HEK293T (cell line): ENCODE measurements around the gene RBM28.

Source experiments
- ARNT ChIP-seq: fragments of 450-650 bp; IDR thresholded peaks from 2 replicates; pipeline ENCODE4 v1.6.1; 2017; ENCODE audit warnings: mild to moderate bottlenecking
- BHLHE40 ChIP-seq: fragments of 450-650 bp; IDR thresholded peaks from 2 replicates; pipeline ENCODE4 v1.6.1; 2016; ENCODE audit warnings: mild to moderate bottlenecking, moderate library complexity, borderline replicate concordance
- FOXM1 ChIP-seq: fragments of 450-650 bp; IDR thresholded peaks from 2 replicates; pipeline ENCODE4 v1.6.1; 2017; ENCODE audit warnings: mild to moderate bottlenecking, borderline replicate concordance
- HDGF ChIP-seq: fragments of 450-650 bp; IDR thresholded peaks from 2 replicates; pipeline ENCODE4 v1.6.1; 2017; ENCODE audit warnings: antibody characterized with exemption, borderline replicate concordance
- L3MBTL2 ChIP-seq: fragments of 450-650 bp; conservative IDR thresholded peaks from 2 replicates; pipeline ENCODE4 v1.6.1; 2016; ENCODE audit warnings: mild to moderate bottlenecking
- LEF1 ChIP-seq: fragments of 450-650 bp; IDR thresholded peaks from 2 replicates; pipeline ENCODE4 v1.6.1; 2017; ENCODE audit warnings: mild to moderate bottlenecking, borderline replicate concordance
- PKNOX1 ChIP-seq: fragments of 450-650 bp; IDR thresholded peaks from 2 replicates; pipeline ENCODE4 v1.6.1; 2016
- SP1 ChIP-seq: fragments of 450-650 bp; IDR thresholded peaks from 2 replicates; pipeline ENCODE4 v1.6.1; 2017
- SUZ12 ChIP-seq: fragments of 450-650 bp; IDR thresholded peaks from 2 replicates; pipeline ENCODE4 v1.6.1; 2016; ENCODE audit warnings: mild to moderate bottlenecking
- TARDBP ChIP-seq: fragments of 450-650 bp; IDR thresholded peaks from 2 replicates; pipeline ENCODE4 v1.6.1; 2016
- ZNF384 ChIP-seq: fragments of 450-650 bp; IDR thresholded peaks from 2 replicates; pipeline ENCODE4 v1.6.1; 2016

- TF ChIP-seq BHLHE40 = no peak
- no peak for TF ChIP-seq FOXM1
- no peak for TF ChIP-seq HDGF
- TF ChIP-seq ZNF384 = no peak
- TF ChIP-seq ARNT = no peak
- no peak for TF ChIP-seq L3MBTL2
- no peak for TF ChIP-seq LEF1
- no peak for TF ChIP-seq SUZ12
- TF ChIP-seq SP1 = no peak
- TF ChIP-seq TARDBP = no peak
- no peak for TF ChIP-seq PKNOX1
Observed at GRCh38 chr7:128322040-128322643, 21.6 kb downstream of the RBM28 start.
